GM12873 (cell line): ENCODE data around the gene LRSAM1.

Source experiments
- TF ChIP-seq, protein P1 (sequence below): IDR thresholded peaks from 2 replicates; pipeline ENCODE4 v1.5.1; 2012; ENCODE audit warnings: low read depth, mild to moderate bottlenecking, moderate library complexity, low read length, control low read depth; ENCODE audit not compliant: insufficient read depth; ENCODE audit errors: missing control alignments

Gene LRSAM1

DNA sequence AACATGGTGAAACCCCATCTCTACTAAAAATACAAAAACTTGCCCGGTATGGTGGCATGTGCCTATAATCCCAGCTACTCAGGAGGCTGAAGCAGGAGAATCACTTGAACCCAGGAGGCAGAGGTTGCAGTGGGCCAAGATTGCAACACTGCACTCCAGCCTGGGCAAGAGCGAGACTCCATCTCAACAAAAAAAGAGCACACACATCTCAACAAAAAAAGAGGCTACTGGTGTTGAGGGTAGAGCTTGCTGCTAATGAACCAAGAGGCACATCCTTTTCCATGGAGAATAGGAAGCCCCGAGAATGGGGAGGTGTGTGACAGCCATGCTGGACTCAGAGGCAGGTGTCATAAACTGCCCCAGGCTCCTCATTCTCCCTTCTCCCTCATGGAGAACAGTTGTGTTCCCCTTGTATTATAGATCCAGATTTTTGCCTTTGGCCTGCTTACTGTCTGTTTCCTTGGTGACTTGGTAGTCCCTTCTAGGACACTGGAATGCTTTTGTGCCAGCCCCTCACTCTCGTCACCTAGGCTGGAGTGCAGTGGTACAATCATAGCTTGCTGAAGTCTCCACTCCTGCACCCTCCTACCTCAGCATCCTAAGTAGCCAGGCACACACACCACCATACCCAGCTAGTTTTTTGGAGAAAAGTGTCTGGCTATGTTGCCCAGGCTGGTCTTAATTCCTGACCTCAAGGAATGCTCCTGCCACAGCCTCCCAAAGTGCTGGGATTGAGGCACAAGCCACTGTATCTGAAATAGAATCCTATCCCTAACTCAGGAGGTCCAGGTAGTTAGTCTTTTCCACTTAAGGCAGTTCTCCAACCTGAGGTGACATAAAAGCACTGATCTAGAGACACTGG, 5.2 kb upstream of the LRSAM1 start:
- TF ChIP-seq, protein P1, sequence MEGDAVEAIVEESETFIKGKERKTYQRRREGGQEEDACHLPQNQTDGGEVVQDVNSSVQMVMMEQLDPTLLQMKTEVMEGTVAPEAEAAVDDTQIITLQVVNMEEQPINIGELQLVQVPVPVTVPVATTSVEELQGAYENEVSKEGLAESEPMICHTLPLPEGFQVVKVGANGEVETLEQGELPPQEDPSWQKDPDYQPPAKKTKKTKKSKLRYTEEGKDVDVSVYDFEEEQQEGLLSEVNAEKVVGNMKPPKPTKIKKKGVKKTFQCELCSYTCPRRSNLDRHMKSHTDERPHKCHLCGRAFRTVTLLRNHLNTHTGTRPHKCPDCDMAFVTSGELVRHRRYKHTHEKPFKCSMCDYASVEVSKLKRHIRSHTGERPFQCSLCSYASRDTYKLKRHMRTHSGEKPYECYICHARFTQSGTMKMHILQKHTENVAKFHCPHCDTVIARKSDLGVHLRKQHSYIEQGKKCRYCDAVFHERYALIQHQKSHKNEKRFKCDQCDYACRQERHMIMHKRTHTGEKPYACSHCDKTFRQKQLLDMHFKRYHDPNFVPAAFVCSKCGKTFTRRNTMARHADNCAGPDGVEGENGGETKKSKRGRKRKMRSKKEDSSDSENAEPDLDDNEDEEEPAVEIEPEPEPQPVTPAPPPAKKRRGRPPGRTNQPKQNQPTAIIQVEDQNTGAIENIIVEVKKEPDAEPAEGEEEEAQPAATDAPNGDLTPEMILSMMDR = no peak

DNA sequence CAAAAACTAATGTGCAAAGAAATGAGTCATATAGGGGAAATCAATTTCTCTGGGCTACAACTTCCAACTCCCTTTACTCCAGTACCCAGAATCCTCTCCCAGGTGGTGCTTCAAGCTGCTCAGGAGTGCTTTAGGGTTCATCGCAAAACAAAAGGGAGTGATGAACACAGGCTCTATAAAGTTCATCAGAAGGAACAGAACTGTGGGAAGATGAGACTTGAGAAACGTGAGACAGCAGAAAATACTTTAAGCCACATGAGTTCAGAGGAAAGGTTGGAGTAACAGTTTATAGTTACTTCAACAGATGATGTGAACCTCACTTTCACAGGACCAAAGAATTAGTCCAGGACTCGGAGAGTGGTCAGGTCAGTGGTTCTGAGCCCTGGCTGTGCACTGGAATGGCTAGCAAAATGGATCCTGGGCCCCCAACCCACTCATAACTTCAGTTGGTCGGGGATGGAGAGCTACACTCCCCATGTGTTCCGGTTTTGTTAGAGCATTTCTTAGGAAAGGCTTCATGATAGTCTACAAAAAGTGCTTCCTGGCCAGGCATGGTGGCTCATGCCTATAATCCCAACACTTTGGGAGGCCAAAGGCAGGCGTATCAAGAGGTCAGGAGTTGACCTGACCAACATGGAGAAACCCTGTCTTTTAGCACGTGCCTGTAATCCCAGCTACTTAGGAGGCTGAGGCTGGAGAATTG, 4.4 kb upstream of the LRSAM1 start:
- TF ChIP-seq, protein P1 = no peak

DNA sequence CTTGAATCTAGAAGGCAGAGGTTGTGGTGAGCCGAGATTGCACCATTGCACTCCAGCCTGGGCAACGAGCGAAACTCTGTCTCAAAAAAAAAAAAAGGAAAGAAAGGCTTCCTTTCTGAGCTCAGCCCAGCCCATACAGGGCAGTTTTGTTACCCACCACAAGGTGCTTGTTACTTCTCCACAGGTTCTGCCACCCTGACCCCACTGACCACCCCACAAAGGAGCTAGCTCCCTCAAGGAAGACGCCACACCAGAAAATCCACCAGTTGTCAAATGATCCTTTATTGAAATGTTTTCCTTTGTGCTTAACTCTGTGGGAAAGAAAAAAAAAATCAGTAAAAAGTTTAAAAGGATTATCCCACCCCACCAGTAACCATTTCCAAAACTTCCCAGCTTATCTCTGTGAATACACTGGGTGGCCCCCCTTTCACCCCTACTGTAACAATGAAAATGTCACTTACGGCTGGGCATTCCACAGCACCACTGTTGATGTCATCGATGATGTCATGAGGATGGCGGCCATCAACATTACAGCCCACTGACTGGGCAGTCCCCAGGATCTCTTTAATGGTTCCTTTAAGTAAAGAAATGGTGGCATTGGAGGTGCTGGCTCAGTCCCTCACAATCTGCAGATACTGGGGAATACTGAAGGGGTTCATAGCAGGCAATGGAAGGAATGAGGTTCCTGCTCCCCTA, 3.7 kb upstream of the LRSAM1 start:
- TF ChIP-seq, protein P1 = no peak

DNA sequence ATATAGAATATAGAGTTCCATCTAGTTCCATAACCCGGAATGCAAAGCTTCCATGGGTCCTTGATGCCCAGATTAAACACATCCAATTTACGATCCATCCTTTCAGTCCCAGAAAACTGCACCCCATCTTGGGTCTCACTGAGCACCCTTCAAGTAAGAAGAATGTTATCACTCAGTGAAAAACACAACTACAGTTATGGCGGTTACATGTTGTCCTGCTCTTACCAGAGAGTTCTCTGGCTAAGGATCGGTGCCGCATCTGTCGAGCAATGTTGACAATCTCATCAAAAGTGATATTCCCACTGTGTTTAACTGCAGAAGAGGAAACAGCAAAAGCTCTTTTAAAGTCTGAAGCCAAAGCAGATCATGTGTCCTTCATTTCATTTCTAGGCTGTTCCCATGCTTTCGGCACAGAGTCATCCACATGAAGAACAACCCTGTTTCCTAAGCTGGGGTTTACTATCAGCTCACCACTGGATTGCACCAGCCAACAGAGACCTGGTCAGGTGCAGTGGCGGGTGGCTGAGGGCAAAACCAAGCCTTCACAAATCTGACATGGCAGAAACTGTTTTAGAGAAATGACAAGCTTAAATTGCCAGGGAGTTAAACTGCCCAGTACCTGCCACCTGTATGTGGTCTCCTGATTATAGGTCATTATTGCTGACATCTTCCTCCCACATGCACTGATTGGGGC, 3.1 kb upstream of the LRSAM1 start:
- TF ChIP-seq, protein P1 = no peak

DNA sequence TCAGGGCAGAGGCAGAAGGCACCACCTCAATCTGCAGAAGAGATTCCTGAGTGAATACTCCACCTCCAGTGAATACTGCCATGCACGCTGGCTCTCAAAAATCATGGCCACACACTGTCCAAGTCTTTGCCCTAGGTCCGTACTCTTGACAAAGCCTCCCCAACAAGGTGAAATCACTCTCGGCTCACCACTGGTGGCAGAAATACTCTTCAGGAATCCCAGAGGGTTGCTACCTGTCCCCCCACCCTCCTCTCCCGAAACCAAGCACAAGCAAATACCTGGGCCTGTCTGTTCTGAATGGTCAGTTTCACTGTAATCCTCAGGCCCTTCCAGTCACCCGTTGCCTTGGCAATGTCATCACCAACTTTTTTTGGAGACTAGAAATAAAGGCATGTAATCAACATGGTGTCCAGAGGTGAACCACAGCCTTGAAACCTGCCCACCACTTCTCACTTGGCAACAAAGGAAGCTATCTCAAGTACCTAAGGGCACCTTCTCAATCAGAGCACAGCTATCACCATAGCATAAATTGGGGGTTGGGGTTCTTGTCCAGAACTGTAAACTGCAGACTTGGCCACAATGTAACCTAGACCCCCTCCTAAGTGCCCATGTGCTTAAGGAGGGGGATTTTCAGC, 1.9 kb upstream of the LRSAM1 start:
- TF ChIP-seq, protein P1 = no peak

DNA sequence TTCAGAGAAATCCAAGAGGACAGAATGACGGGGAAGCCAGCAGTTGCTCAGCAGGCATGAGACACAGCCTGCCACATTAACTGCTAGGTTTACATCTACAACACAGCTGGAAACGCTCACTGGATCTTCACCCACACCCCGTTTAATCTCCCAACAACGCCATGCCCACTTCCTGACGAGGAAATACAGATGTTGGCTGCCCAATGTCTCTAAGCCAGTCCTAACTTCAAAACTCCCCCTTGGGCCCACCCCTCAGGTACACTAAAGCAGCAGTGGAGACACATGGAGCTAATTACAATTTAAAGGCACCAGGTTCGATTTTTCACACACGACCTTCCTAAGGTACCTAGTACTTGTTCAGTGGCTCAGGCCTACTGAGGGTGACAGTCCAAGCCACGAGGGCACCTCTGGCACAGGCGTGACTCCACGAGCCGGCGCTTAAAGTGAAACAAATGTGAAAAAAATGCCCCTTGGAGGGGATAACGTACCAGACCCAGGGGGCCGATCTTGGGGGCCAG, 1.0 kb upstream of the LRSAM1 start:
- TF ChIP-seq, protein P1 = no peak
